GM21825 (cell line): Measurements from ENCODE around the gene ATP2B3.

Source experiments
- ATAC-seq: cut with Tn5 transposase; IDR thresholded peaks from one replicate; pipeline ENCODE4 v1.9.1; 2021; ENCODE audit warnings: mild to moderate bottlenecking, moderate library complexity; ENCODE audit not compliant: unreplicated experiment

The ATP2B3 gene

GRCh38 chrX:153631907-153632594, 114.6 kb downstream of the ATP2B3 start:
- no peak for ATAC-seq
